ENCODE data around the gene VPS8. TPM values are rescaled to one million over a fixed set of nuclear protein-coding genes. Genes with fewer than 3 reads are reported as not detected.

VPS8 gene
- total and polyA plus RNA-seq, 3 experiments from 2014 or later, result 19.6 to 30.2 (median 22.3) TPM

DNA sequence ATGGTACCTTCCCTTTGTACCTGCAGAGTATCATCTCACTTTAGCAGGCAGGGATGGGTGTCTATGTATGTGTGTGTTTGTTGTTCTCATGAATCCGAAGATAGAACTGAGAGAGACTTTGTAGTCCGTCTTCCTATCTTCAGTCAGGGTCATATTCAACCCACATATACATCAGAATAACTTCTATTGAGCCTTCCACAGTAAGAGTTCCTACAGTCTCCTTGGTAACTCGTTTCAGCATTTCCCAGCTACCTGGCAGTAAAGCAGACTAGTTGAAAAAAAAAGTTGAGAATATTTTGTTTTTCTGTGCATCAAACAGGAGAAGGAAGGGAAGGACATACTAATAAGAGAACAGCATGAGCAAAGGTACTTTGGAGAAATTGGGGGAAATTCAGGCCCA, 106.8 kb downstream of the VPS8 start:
- no peak overlapping the region for H3K27ac Mint-ChIP-seq
- POLR2A ChIA-PET, result no interaction called here
- no peak for DNase-seq
- Histone ChIP-seq H3K27ac (ENCODE audit: low read depth, low read length) (no peak overlapping the region), H3K36me3 (ENCODE audit: insufficient read depth, low read length) (peaks cover 17% of the 10 kb centered on the region), H3K9me3 (ENCODE audit: low read length) (no peaks in the 10 kb centered on the region), H3K27me3 (ENCODE audit: insufficient read depth, low read length, poor library complexity, severe bottlenecking) (no peaks in the 10 kb centered on the region), H3K4me1 (ENCODE audit: insufficient read depth, low read length) (no peaks in the 10 kb centered on the region), H3K4me3 (ENCODE audit: low read length) (no peak overlapping the region)
- CTCF ChIA-PET, result no interaction called here
- H3K9me3 Mint-ChIP-seq, result no peaks in the 10 kb centered on the region
- no peaks in the 10 kb centered on the region for H3K4me1 Mint-ChIP-seq
- peaks cover 12 to 64% (median 24%) of the 10 kb centered on the region in 3 donors for H3K36me3 Mint-ChIP-seq
- no peak overlapping the region for H3K4me3 Mint-ChIP-seq
- no peaks in the 10 kb centered on the region for H3K27me3 Mint-ChIP-seq

DNA sequence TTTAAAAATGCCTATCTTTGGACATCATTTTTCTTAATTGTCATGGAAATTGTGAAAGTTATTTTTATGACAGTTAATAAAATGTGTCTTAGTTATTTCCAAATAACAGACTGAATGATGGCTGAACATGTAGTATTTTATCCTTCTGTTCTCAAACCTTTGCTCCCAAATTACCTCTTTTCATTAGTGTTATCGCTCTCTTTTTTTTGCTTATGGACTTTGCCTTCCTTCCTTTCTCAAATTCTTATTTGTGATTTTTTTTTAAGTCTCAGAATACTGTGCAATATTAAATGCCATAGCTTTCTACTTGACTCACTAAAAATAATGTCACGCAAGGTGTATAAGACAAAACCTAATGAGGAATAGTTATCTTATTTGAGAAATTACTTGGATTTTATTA, 107.7 kb downstream of the VPS8 start:
- H3K4me1 Mint-ChIP-seq, result no peaks in the 10 kb centered on the region
- H3K27ac Mint-ChIP-seq, result no peak overlapping the region
- H3K4me1 ChIP-seq (ENCODE audit: insufficient read depth, low read length), result no peaks in the 10 kb centered on the region
- ChIA-PET CTCF (no interaction called here), POLR2A (interaction anchor here (0.6 kb wide), 1 partner anchor 1285 kb away, joined by 4 read pairs; no protein-coding TSS in a partner anchor)
- no peak overlapping the region for H3K4me3 Mint-ChIP-seq
- H3K27ac ChIP-seq (ENCODE audit: low read depth, low read length), result no peak overlapping the region
- no peaks in the 10 kb centered on the region for H3K27me3 ChIP-seq (ENCODE audit: insufficient read depth, low read length, poor library complexity, severe bottlenecking)
- H3K9me3 ChIP-seq (ENCODE audit: low read length), result no peaks in the 10 kb centered on the region
- H3K9me3 Mint-ChIP-seq, result no peaks in the 10 kb centered on the region
- no peaks in the 10 kb centered on the region for H3K27me3 Mint-ChIP-seq
- DNase-seq, result no peak
- H3K36me3 Mint-ChIP-seq, result peaks cover 12 to 55% (median 23%) of the 10 kb centered on the region in 3 donors
- no peak overlapping the region for H3K4me3 ChIP-seq (ENCODE audit: low read length)
- H3K36me3 ChIP-seq (ENCODE audit: insufficient read depth, low read length), result peaks cover 13% of the 10 kb centered on the region

DNA sequence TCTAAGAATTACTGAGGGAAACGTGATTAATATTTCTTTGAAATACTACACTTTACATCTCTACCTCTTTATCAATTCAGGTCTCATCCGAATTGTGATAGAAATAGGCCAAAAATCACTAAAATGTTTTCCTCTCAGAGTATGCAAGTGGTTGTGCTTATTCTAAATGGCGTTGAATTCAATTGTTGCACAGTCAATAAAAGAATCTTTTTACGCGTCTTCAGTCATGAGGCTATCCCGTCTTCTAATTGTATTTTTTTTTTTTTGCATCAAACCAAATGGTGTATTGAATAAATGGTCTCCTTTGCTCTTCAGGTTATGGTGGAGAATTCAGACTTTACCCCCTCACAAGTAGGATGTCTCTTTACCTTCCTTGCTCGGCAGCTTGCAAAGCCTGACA, 112.6 kb downstream of the VPS8 start:
- POLR2A ChIA-PET, result no interaction called here
- no peaks in the 10 kb centered on the region for H3K9me3 ChIP-seq (ENCODE audit: low read length)

DNA sequence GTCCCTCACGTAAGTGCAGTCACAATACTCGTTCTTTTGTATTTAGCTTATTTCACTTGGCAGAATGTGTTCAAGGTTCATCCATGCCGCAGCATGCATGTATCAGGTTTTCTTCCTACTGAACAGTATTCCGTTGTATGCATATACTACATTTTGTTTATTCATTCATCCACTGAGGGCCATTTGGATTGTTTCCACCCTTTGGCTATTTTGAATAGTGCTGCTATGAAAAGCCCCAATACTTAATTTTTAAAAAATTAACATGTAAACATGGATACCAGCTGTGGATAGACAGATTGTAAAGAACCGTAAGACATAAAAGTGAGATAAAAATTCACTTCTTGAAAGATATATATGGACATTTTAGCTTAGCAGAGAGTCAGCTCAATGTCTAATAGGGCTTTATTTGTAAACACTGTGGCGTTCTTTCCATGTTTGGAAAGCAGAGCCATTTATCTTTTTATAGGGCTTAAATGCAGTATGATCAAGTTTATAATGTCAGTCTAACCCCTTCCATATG, 115.9 kb downstream of the VPS8 start:
- H3K27ac ChIP-seq (ENCODE audit: low read depth, low read length), result no peak overlapping the region
- H3K4me1 Mint-ChIP-seq, result no peaks in the 10 kb centered on the region
- H3K9me3 Mint-ChIP-seq, result no peaks in the 10 kb centered on the region
- peaks cover 24% of the 10 kb centered on the region for H3K36me3 ChIP-seq (ENCODE audit: insufficient read depth, low read length)
- ChIA-PET POLR2A (no interaction called here), CTCF (no interaction called here)
- DNase-seq, result no peak
- H3K36me3 Mint-ChIP-seq, result peaks cover 8 to 53% (median 24%) of the 10 kb centered on the region in 3 donors
- no peak overlapping the region for H3K4me3 Mint-ChIP-seq
- H3K9me3 ChIP-seq (ENCODE audit: low read length), result no peaks in the 10 kb centered on the region
- no peaks in the 10 kb centered on the region for H3K27me3 Mint-ChIP-seq
- H3K27ac Mint-ChIP-seq, result no peak overlapping the region
- no peaks in the 10 kb centered on the region for H3K27me3 ChIP-seq (ENCODE audit: insufficient read depth, low read length, poor library complexity, severe bottlenecking)
- no peak overlapping the region for H3K4me3 ChIP-seq (ENCODE audit: low read length)
- no peaks in the 10 kb centered on the region for H3K4me1 ChIP-seq (ENCODE audit: insufficient read depth, low read length)

More for the DNA sequence above, 112.6 kb downstream of the VPS8 start:
- no peaks in the 10 kb centered on the region for H3K4me1 Mint-ChIP-seq
- H3K9me3 Mint-ChIP-seq, result no peaks in the 10 kb centered on the region
- Histone ChIP-seq H3K4me1 (ENCODE audit: insufficient read depth, low read length) (no peaks in the 10 kb centered on the region), H3K4me3 (ENCODE audit: low read length) (no peak overlapping the region), H3K36me3 (ENCODE audit: insufficient read depth, low read length) (peaks cover 22% of the 10 kb centered on the region), H3K27me3 (ENCODE audit: insufficient read depth, low read length, poor library complexity, severe bottlenecking) (no peaks in the 10 kb centered on the region), H3K27ac (ENCODE audit: low read depth, low read length) (no peak overlapping the region)
- peaks cover 5 to 40% (median 18%) of the 10 kb centered on the region in 3 donors for H3K36me3 Mint-ChIP-seq
- H3K4me3 Mint-ChIP-seq, result no peak overlapping the region
- H3K27ac Mint-ChIP-seq, result no peak overlapping the region
- CTCF ChIA-PET, result no interaction called here
- no peak for DNase-seq
- H3K27me3 Mint-ChIP-seq, result no peaks in the 10 kb centered on the region

DNA sequence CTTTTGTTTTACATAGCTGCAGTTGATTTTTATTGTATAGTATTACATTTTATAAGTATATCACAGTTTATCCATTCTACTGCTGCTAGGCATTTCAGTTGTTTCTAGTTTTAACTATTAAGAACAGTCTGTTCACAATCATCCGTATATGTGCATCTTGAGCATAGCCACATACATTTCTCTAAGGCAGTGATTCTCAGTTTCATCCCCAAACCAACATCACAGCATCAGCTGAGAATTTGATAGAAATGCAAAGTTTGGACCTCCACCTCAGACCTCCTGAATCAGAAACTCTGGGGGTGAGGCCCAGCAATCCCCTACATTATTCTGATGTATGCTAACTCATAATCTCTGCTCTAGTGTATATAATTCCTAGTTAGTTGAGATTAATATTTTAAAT, 120.8 kb downstream of the VPS8 start:
- Histone ChIP-seq H3K27ac (ENCODE audit: low read depth, low read length) (no peak overlapping the region), H3K9me3 (ENCODE audit: low read length) (no peaks in the 10 kb centered on the region), H3K4me1 (ENCODE audit: insufficient read depth, low read length) (no peaks in the 10 kb centered on the region), H3K4me3 (ENCODE audit: low read length) (no peak overlapping the region), H3K36me3 (ENCODE audit: insufficient read depth, low read length) (peaks cover 15% of the 10 kb centered on the region), H3K27me3 (ENCODE audit: insufficient read depth, low read length, poor library complexity, severe bottlenecking) (no peaks in the 10 kb centered on the region)
- POLR2A ChIA-PET, result no interaction called here
- peaks cover 13 to 74% (median 26%) of the 10 kb centered on the region in 3 donors for H3K36me3 Mint-ChIP-seq
- H3K27me3 Mint-ChIP-seq, result no peaks in the 10 kb centered on the region
- no peak overlapping the region for H3K4me3 Mint-ChIP-seq
- no peaks in the 10 kb centered on the region for H3K4me1 Mint-ChIP-seq
- DNase-seq, result no peak
- H3K27ac Mint-ChIP-seq, result no peak overlapping the region
- CTCF ChIA-PET, result no interaction called here
- H3K9me3 Mint-ChIP-seq, result no peaks in the 10 kb centered on the region

DNA sequence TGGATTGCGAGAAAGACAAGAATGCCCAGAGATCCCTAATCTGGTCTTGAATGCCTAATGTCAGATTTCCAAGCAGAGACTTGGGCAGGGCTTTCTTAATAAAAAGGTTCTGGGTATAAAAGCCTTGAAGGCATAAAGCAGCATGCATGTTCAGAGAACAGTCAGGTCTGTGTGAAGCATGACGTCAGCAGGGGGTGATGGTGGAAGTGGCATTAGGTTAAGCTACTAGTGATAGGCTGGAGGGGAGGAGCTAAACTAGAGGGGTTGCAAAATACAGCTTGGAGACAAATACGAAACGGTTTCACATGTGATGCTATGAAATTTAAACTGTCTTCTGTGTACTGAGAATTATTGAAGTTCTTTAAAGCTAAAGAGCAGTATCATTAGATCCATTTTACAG, 125.6 kb downstream of the VPS8 start:
- Histone ChIP-seq H3K27ac (ENCODE audit: low read depth, low read length) (no peak overlapping the region), H3K9me3 (ENCODE audit: low read length) (no peaks in the 10 kb centered on the region), H3K4me3 (ENCODE audit: low read length) (no peak overlapping the region), H3K36me3 (ENCODE audit: insufficient read depth, low read length) (peaks cover 17% of the 10 kb centered on the region), H3K27me3 (ENCODE audit: insufficient read depth, low read length, poor library complexity, severe bottlenecking) (no peaks in the 10 kb centered on the region), H3K4me1 (ENCODE audit: insufficient read depth, low read length) (no peaks in the 10 kb centered on the region)
- peaks cover 0 to 4% of the 10 kb centered on the region in 2 donors for H3K27me3 Mint-ChIP-seq
- no peaks in the 10 kb centered on the region for H3K9me3 Mint-ChIP-seq
- no peak overlapping the region for H3K4me3 Mint-ChIP-seq
- no peaks in the 10 kb centered on the region for H3K4me1 Mint-ChIP-seq
- POLR2A ChIA-PET, result no interaction called here
- CTCF ChIA-PET, result interaction anchor here (1.0 kb wide), 1 partner anchor 11 kb away, joined by 3 read pairs; no protein-coding TSS in a partner anchor
- H3K36me3 Mint-ChIP-seq, result peaks cover 15 to 72% (median 30%) of the 10 kb centered on the region in 3 donors
- DNase-seq, result no peak
- H3K27ac Mint-ChIP-seq, result no peak overlapping the region

DNA sequence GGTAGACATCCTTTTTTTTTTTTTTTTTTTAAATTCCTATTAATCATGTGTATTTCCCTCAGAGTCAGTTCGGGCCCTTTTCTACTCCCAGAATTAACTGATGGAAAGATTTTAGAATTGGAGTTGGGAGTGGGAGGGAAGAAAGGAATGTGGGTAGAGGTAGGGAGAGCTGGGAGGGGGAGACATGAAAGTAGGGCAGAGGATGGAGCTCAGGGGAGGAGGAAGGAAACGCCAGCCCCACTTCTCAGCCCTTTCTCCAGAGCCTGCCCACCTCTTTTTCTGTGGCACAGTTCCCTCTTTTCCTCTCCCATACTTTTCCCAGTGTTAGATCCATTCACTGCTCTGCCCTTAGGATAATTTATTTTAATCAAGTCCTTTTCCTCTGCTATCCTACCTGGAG, 129.4 kb downstream of the VPS8 start:
- Histone ChIP-seq H3K27ac (ENCODE audit: low read depth, low read length) (no peak overlapping the region), H3K9me3 (ENCODE audit: low read length) (no peaks in the 10 kb centered on the region), H3K27me3 (ENCODE audit: insufficient read depth, low read length, poor library complexity, severe bottlenecking) (no peaks in the 10 kb centered on the region), H3K4me3 (ENCODE audit: low read length) (no peak overlapping the region), H3K36me3 (ENCODE audit: insufficient read depth, low read length) (peaks cover 23% of the 10 kb centered on the region), H3K4me1 (ENCODE audit: insufficient read depth, low read length) (no peaks in the 10 kb centered on the region)
- POLR2A ChIA-PET, result no interaction called here
- Mint-ChIP-seq H3K27ac (no peak overlapping the region), H3K36me3 (peaks cover 15 to 78% (median 31%) of the 10 kb centered on the region in 3 donors), H3K4me1 (no peaks in the 10 kb centered on the region), H3K4me3 (no peak overlapping the region), H3K9me3 (no peaks in the 10 kb centered on the region), H3K27me3 (peaks cover 0 to 4% of the 10 kb centered on the region in 2 donors)
- DNase-seq, result no peak
- CTCF ChIA-PET, result no interaction called here

DNA sequence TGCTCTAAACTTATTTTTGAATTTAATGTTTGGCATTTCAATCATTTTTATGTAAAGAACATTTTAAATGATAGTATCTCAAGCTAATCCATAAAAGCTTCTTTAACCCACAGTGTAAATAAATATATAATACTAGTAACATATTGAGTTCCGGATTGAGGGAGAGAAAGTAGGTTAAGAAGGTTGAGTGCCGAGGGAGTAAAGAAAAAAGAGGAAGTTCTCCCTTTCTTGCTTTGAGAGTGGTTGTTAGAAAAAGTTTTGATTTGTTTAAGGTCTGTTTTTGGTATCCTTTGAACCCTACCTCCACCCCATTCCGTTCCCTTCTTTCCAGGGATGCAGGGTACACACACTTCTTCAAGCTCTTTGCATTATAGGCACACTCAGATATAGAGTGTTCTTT, 130.8 kb downstream of the VPS8 start:
- Mint-ChIP-seq H3K9me3 (no peaks in the 10 kb centered on the region), H3K4me1 (no peaks in the 10 kb centered on the region), H3K36me3 (peaks cover 9 to 75% (median 33%) of the 10 kb centered on the region in 3 donors), H3K4me3 (no peak overlapping the region), H3K27ac (peak overlapping the region in 1 of 8 donors; percentile 50), H3K27me3 (peaks cover 0 to 4% of the 10 kb centered on the region in 2 donors)
- no peak overlapping the region for H3K27ac ChIP-seq (ENCODE audit: low read depth, low read length)
- H3K9me3 ChIP-seq (ENCODE audit: low read length), result no peaks in the 10 kb centered on the region
- ChIA-PET POLR2A (no interaction called here), CTCF (no interaction called here)
- no peaks in the 10 kb centered on the region for H3K4me1 ChIP-seq (ENCODE audit: insufficient read depth, low read length)
- DNase-seq, result no peak
- peaks cover 14% of the 10 kb centered on the region for H3K36me3 ChIP-seq (ENCODE audit: insufficient read depth, low read length)
- no peak overlapping the region for H3K4me3 ChIP-seq (ENCODE audit: low read length)
- H3K27me3 ChIP-seq (ENCODE audit: insufficient read depth, low read length, poor library complexity, severe bottlenecking), result no peaks in the 10 kb centered on the region

All from CD8-positive, alpha-beta memory T cell (primary cell).